Peyer's patch (tissue), 4 donors: ENCODE data around the gene ZBED5. TPM values are rescaled to one million over a fixed set of nuclear protein-coding genes. Genes with fewer than 3 reads are reported as not detected.

Source experiments
- DNase-seq, 3 donors: peaks; one replicate each; pipeline ENCODE4 v3.0.0-alpha.2; 2017 to 2019
- H3K27ac ChIP-seq, 4 donors: fragments of 200-600 bp; sonication (generic); one replicate each; pipeline ENCODE4 v1.5.1; 2016 to 2019
- H3K27me3 ChIP-seq, 2 donors: fragments of 200-600 bp; sonication (generic); one replicate each; pipeline ENCODE4 v1.5.1; 2019
- H3K36me3 ChIP-seq, 3 donors: fragments of 200-600 bp; sonication (generic); one replicate each; pipeline ENCODE4 v1.5.1; 2016 to 2019
- H3K4me1 ChIP-seq, 4 donors: fragments of 200-600 bp; sonication (generic); one replicate each; pipeline ENCODE4 v1.5.1; 2016 to 2019
- H3K4me3 ChIP-seq, 4 donors: fragments of 200-600 bp; sonication (generic); 1 replicate in 3 of 4; 2 replicates in 1 of 4; pipeline ENCODE4 v1.5.1; 2016 to 2019; ENCODE audit warnings: mild to moderate bottlenecking in 1 of 4
- H3K9me3 ChIP-seq, 4 donors: fragments of 200-600 bp; sonication (generic); one replicate each; pipeline ENCODE4 v1.5.1; 2016 to 2019; ENCODE audit warnings: mild to moderate bottlenecking in 1 of 4
- CTCF ChIP-seq, 6 experiments: fragments of 450-650 bp in 4 of 6; fragments of 200-600 bp in 2 of 6; sonication (generic) in 1 of 6; IDR thresholded peaks; one replicate each; pipeline ENCODE4 v1.5.1; 2017 to 2019; ENCODE audit warnings: antibody characterized with exemption in 6 of 6, mild to moderate bottlenecking in 3 of 6, moderate library complexity in 1 of 6
- POLR2A ChIP-seq, 2 donors: fragments of 450-650 bp; IDR thresholded peaks; one replicate each; pipeline ENCODE4 v1.5.1; 2017; ENCODE audit warnings: antibody characterized with exemption in 2 of 2, mild to moderate bottlenecking in 2 of 2, moderate library complexity in 2 of 2
- total RNA-seq, 4 donors: library from RNA; depleted of rRNA; stranded (reverse); fragments of >200 nt; gene quantifications; one replicate each; pipeline ENCODE4 v1.1.0, GENCODE V29; 2016

ZBED5 gene
- total RNA-seq, 4 donors from 2014 or later: 23.8 to 47.0 (median 31.9) TPM

GRCh38 chr11:10898763-10899025 is 40.8 kb upstream of the ZBED5 start:
- Histone ChIP-seq H3K27ac (peak overlapping the region; percentile 67 to 85 (median 78)), H3K27me3 (no peaks in the 10 kb centered on the region), H3K9me3 (no peaks in the 10 kb centered on the region), H3K36me3 (no peaks in the 10 kb centered on the region), H3K4me1 (peaks cover 0 to 34% (median 5%) of the 10 kb centered on the region in 4 donors), H3K4me3 (no peak overlapping the region)
- DNase-seq: no peak
- TF ChIP-seq CTCF (IDR thresholded peaks at IDR 0.05) (no peak), POLR2A (IDR thresholded peaks at IDR 0.05) (no peak)

- H3K27me3 ChIP-seq: no peaks in the 10 kb centered on the region
- no peaks in the 10 kb centered on the region for H3K9me3 ChIP-seq
Measured at GRCh38 chr11:10898003-10898762, 40.3 kb upstream of the ZBED5 start.

GRCh38 chr11:10897150-10897549 is 39.3 kb upstream of the ZBED5 start:
- no peaks in the 10 kb centered on the region for H3K9me3 ChIP-seq
- no peaks in the 10 kb centered on the region for H3K36me3 ChIP-seq
- peaks cover 0 to 40% (median 9%) of the 10 kb centered on the region in 4 donors for H3K4me1 ChIP-seq
- H3K27ac ChIP-seq: no peak overlapping the region
- TF ChIP-seq POLR2A (IDR thresholded peaks at IDR 0.05) (no peak), CTCF (IDR thresholded peaks at IDR 0.05) (no peak)
- no peak for DNase-seq
- H3K4me3 ChIP-seq: no peak overlapping the region
- no peaks in the 10 kb centered on the region for H3K27me3 ChIP-seq

More at GRCh38 chr11:10898003-10898762, 40.3 kb upstream of the ZBED5 start:
- H3K4me3 ChIP-seq: no peak overlapping the region
- TF ChIP-seq POLR2A (IDR thresholded peaks at IDR 0.05): no peak
- TF ChIP-seq CTCF (IDR thresholded peaks at IDR 0.05): no peak
- peak overlapping the region in 3 of 4 donors; percentile 67 to 85 (median 84) for H3K27ac ChIP-seq
- H3K36me3 ChIP-seq: no peaks in the 10 kb centered on the region
- DNase-seq: no peak
- H3K4me1 ChIP-seq: peaks cover 0 to 37% (median 8%) of the 10 kb centered on the region in 4 donors

- Histone ChIP-seq H3K36me3 (no peaks in the 10 kb centered on the region), H3K27ac (no peak overlapping the region), H3K9me3 (no peaks in the 10 kb centered on the region), H3K27me3 (no peaks in the 10 kb centered on the region), H3K4me3 (no peak overlapping the region), H3K4me1 (peaks cover 0 to 40% (median 9%) of the 10 kb centered on the region in 4 donors)
- DNase-seq: no peak
- TF ChIP-seq POLR2A (IDR thresholded peaks at IDR 0.05) (no peak), CTCF (IDR thresholded peaks at IDR 0.05) (no peak)
Measured at GRCh38 chr11:10896493-10896892, 38.6 kb upstream of the ZBED5 start.

- Histone ChIP-seq H3K4me3 (no peak overlapping the region), H3K9me3 (no peaks in the 10 kb centered on the region), H3K27ac (no peak overlapping the region), H3K4me1 (peaks cover 0 to 30% (median 9%) of the 10 kb centered on the region in 4 donors), H3K27me3 (no peaks in the 10 kb centered on the region), H3K36me3 (no peaks in the 10 kb centered on the region)
- TF ChIP-seq CTCF (IDR thresholded peaks at IDR 0.05) (no peak), POLR2A (IDR thresholded peaks at IDR 0.05) (no peak)
- DNase-seq: no peak
Measured at GRCh38 chr11:10895285-10895684, 37.4 kb upstream of the ZBED5 start.
